GM19452 (cell line): ENCODE measurements around the gene ADAMTS20.
"Not testable (repeated sequence)": the region's sequence is repeated elsewhere in the genome, so short reads cannot be mapped to it uniquely, and the experiment has no call there.

ENCODE experiments used
- ATAC-seq: cut with Tn5 transposase; IDR thresholded peaks from one replicate; pipeline ENCODE4 v1.9.1; 2021; ENCODE audit not compliant: unreplicated experiment

ADAMTS20 gene

DNA sequence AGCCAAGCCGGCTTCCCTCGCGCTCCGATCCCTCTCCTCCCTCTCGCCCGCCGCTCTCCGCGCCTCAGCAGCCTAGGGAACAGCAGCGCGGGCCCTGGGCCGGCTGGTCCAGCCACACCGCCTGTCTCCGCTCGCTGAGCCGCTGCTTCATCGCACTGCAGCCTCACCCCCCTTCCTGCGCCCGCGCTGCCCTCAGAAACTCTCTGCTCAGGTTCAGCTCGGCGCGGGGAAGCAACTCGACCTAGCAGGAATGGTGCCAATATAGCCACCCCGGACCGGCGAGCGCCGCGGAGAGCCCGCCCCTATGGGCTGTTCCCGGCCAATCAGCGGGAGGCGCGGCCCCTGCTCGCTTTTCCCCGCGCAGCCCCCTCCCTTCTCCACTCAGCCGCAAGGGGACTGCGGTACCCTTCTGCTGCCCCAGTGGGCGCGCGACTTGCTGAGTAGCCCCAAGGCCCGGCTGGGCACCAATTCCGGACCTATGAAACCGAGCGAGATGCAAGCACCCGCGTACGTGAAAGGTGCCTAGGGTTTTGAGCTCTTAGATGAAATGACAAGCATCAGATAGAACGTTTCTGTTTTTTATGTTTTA, at the start of gene ADAMTS20:
Gene ADAMTS20 (minus strand): TSS at position 233 of the 589 bp plus-strand sequence. CDS start 282 bp downstream, outside the sequence.
- ATAC-seq, result no peak

- no peak for ATAC-seq
Measured at GRCh38 chr12:43599708-43600107, 47.7 kb upstream of the ADAMTS20 start.

- ATAC-seq, result no peak
Measured at GRCh38 chr12:43599066-43599465, 47.1 kb upstream of the ADAMTS20 start.

DNA sequence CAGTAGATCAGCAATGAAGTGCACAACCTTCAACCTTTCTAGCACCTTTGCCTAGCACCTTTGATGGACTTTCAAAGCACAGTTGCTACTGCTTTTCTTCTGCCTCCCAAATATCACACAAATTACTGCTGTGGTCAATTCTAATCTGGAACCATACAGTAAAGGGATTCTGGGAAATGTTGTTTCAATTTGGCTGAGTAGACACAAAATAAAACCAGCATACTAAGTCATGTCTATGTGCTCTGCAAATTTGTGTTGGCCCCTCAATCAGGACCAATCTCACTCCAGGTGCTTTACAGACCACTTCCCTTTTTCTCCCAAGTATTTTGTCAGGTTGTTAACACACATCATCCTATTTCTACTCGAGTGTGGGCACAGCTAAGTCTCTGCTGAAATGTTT, 38.3 kb upstream of the ADAMTS20 start:
- ATAC-seq, result no peak

GRCh38 chr12:43586646-43587245, 34.7 kb upstream of the ADAMTS20 start:
- ATAC-seq, result no peak

- no peak for ATAC-seq
Measured at GRCh38 chr12:43585676-43586075, 33.7 kb upstream of the ADAMTS20 start.

GRCh38 chr12:43580601-43581000, 28.6 kb upstream of the ADAMTS20 start:
- ATAC-seq, result no peak

- ATAC-seq, result no peak
Measured at GRCh38 chr12:43579206-43579605, 27.2 kb upstream of the ADAMTS20 start.

DNA sequence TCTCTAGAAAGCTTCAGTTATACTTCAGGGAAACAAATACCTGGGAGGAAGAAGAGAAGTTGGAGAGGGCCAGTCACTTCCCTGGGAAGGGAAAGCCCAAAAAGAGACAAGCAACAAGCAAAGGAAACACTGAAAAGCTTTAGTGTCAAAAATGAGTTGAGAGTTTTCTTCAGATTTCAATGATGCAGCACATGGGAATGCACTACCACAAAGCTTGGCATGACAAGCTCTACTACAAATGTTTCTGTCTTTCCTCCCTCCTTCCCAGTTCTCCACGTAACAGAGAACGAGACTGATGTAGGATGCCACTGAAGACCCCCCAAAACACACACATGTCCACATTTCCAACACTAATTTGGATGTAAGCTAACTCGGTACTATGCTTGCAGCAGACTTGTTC, 26.8 kb upstream of the ADAMTS20 start:
- ATAC-seq, result no peak

DNA sequence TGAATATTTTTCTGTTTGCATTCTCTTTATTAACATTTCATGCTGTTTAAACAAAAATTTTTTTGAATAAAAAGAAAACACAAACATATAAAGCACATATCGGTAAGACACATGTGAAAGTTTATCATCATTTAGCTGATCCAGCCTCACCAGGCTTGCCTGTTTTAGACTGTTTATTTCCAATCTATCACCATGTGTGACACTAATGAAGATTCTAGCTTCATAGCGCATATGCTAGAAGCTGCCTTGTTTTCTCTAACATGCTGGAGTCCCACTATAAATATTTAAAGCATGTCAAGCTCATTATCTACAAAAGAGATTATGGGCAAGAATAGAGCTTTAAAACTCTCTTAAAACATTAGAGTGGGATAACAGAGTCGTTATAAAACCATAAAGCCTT, 25.4 kb upstream of the ADAMTS20 start:
- ATAC-seq, result no peak

DNA sequence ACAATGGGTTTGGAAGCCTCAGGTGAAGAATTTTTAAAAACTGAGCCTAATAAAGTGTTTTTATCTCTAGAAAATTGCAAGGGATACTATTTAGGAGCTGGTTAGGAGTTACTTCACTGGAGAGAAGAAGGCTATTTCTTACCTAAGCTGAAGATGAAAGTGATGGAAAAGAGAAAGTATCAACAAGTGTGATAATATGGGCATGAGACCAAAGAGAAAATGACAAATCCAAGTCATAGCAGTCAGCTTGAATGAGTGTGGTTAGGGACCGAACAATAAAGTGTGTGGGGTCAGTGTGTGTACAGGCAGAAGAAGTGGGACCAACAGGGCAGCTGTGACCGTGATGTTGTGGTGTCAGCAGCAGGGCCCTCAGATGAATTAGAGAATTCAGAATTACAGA, 24.2 kb upstream of the ADAMTS20 start:
- no peak for ATAC-seq

DNA sequence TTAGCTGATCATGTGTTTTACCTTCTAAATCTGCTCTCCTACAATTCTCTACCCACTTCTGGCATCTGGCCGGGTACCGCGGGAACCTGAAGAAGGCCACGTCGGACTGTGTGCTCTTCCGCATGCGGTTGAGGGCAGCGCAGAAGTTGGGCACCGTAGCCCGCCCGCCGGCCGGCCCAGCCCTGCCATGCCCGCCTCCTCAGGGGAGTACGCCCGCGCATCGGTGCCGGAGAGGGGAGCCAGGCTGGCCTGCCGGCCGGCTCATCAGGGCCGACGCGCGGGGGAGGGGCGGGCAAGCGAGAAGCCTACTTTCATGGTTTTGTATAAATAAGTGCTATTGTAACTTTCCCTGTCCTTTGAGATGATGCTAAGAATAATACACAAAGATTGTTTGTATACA, 19.9 kb upstream of the ADAMTS20 start:
- ATAC-seq, result no peak

GRCh38 chr12:43556057-43556456, 4.1 kb upstream of the ADAMTS20 start:
- no peak for ATAC-seq

GRCh38 chr12:43551279-43551970, 578 bp downstream of the ADAMTS20 start:
- ATAC-seq, result no peak

GRCh38 chr12:43550831-43551271, 1.2 kb downstream of the ADAMTS20 start:
- no peak for ATAC-seq

DNA sequence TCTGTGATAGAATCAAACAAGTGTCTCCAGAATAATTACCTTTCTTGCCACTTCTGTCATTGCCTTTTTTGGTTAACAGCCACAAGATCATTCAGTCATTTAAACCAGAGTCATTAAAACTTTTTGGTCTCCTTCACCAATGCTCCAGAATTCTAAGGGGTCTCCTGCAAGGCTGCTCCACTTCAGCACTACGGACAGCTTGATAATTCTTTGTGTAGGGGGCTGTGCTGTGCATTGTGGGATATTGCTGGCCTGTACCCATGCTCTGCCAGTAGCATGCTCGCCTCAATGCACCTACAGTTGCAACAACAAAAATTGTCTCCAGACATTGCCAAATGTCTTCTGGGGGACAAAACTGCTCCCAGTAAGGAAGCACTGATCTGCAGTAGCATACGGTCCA, 7.3 kb downstream of the ADAMTS20 start:
- no peak for ATAC-seq

- no peak for ATAC-seq
Measured at GRCh38 chr12:43540470-43540869, 11.5 kb downstream of the ADAMTS20 start.

DNA sequence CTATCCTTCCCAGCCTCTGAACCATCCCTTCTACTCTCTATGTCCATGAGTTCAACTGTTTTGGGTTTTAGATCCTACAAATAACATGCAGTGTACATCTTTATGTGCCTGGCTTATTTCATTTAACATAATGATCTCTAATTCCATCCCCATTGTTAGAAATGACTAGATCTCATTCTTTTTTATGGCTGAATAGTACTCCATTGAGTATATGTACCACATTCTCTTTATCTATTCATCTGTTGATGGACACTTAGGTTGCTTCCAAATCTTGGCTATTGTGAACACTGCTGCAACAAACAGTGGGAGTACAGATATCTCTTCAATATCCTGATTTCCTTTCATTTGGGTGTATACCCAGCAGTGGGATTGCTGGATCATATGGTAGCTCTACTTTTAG, 14.3 kb downstream of the ADAMTS20 start:
- not testable (repeated sequence) for ATAC-seq

DNA sequence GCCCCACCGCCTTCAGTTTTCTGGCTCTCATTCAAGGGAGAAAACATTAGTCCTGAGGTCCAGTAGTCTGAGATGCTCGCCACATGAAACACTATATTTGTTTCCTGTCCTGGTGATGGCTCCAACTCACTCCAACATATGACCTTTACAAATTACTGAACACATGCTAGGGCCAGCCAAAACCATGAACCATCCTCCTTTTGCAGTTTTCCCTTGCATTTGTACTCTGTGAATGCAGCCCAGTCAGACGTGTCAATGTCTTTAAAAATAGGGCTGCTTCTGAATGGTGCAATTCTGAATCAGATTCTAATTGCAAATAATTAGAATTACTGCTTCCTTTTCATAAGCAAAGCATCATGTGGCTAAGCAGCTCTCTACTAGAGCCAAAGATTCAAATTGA, 36.0 kb downstream of the ADAMTS20 start:
- ATAC-seq, result no peak

- no peak for ATAC-seq
Measured at GRCh38 chr12:43501703-43502102, 50.3 kb downstream of the ADAMTS20 start.

GRCh38 chr12:43493261-43493797, 58.7 kb downstream of the ADAMTS20 start:
- no peak for ATAC-seq
